Medulla oblongata (tissue), 1 donor: ENCODE measurements around the gene ACTR1A.

Source experiments
- DNase-seq: peaks from one replicate; pipeline ENCODE4 v3.0.0-alpha.2; 2015; ENCODE audit errors: extremely low spot score

The ACTR1A gene

DNA sequence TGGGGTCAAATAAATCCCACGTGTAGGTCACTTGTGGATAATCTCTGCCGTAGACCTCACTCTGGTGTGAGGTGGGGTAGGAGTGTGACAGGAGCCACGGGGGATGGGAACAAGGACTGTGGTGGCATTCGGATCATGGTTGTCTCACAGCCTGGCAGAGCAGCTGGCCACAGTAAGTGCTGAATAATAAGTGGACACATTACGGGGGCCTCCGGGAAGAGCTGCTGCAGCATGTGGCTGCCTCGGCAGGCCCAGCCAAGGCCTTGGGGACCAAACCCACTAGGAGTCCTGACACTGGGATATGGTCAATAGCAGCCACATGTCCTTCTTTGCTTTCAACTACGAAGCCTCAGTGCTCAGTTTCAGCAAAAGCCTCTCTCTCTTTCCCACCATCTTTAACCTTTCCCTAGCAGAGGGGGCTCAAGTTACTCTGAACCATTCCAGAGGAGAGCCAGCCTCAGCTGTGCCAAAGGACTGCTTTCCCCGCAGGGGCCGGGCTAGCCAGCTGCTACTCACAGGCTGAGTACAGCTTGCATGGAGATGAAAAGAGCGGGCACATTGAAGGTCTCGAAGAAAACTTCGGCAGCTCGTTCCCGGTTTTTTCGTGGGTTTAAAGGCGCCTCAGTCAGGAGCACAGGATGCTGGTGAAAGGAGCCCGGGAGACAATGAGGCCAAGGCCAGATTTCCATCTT lies 17.3 kb downstream of the ACTR1A start:
- peak; percentile 18 for DNase-seq

DNA sequence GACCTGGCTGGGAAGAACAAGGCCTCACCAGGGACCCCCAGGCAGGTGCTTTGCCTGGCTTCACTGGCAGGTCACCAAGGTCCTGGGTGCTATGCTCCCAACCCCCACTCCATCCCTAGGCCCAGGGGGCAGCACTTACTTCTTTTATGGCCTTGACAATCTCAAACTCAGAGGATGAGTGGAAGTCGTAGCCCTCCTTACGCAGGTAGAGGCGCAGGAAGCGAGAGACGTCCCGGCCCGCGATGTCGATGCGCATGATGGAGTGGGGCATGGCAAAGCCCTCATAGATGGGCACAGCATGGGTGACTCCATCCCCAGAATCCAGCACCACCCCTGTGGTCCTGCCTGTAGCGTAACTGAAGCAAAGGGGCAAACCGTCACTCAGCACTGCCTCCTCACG lies 18.5 kb downstream of the ACTR1A start:
- no peak for DNase-seq

GRCh38 chr10:102480396-102480795 lies 22.1 kb downstream of the ACTR1A start:
- no peak for DNase-seq

GRCh38 chr10:102479651-102480050 lies 22.9 kb downstream of the ACTR1A start:
- DNase-seq, result no peak

GRCh38 chr10:102476466-102477141 lies 25.9 kb downstream of the ACTR1A start:
- DNase-seq, result no peak

GRCh38 chr10:102475451-102476040 lies 27.0 kb downstream of the ACTR1A start:
- no peak for DNase-seq

DNA sequence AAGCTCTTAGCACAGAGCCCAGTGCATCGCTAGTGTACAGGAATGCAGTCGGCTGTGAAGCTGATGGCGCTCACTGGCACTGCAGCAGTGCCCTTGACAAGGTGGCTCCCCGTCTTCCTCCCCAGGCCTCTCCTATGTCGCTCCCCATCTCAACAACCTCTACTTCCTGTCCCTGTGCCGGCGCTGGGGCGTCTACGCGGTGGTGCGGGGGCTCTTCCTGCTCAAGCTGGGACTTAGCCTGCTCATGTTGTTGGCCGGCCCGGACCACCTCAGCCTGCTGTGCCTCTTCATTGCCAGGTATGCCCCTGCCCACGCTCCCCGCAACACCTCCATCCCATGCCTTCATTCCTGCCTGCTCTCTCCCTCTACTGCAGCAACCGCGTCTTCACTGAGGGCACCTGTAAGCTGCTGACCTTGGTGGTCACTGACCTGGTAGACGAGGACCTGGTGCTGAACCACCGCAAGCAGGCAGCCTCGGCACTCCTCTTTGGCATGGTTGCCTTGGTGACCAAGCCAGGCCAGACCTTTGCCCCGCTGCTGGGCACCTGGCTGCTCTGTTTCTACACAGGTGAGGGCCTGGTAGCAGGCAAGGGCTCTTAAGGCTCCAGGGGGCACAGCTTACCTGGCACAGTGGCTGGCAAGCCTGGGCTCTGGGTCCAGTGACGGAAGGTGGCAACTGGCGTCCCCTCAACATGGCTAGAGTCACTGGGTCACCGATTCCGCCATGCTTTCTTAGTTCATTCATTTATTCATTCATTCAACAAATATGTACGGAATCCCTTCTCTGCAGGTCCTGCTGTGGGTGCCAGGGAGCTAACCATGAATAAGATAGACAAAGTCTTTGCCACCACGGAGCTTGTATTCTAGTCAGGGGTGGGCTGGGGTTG lies 28.8 kb downstream of the ACTR1A start:
- DNase-seq, result no peak

GRCh38 chr10:102470579-102471546 lies 31.6 kb downstream of the ACTR1A start:
- no peak for DNase-seq

- DNase-seq, result no peak
Observed at GRCh38 chr10:102468683-102469082, 33.8 kb downstream of the ACTR1A start.

DNA sequence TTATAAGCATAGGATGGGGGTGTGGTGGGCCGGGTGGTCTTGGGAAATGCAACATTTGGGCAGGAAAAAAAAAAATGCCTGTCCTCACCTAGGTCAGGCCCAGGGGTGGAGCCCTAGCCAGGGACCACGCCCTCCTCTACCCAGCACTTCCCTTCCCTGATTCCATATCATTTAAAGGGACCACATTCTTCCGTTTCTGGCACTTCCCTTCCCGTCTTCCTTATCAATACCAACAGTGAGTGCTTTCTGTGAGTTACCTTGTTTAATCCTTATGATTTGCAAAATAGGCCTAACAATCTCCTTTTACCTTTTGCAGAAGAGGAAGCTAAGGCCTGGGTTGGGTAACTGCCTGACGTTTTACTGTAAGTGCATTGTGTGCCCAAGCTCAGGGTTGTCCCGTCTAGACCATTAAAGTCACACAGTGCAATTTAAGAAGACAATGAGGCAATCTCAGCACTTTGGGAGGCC lies 34.5 kb downstream of the ACTR1A start:
- DNase-seq, result no peak

DNA sequence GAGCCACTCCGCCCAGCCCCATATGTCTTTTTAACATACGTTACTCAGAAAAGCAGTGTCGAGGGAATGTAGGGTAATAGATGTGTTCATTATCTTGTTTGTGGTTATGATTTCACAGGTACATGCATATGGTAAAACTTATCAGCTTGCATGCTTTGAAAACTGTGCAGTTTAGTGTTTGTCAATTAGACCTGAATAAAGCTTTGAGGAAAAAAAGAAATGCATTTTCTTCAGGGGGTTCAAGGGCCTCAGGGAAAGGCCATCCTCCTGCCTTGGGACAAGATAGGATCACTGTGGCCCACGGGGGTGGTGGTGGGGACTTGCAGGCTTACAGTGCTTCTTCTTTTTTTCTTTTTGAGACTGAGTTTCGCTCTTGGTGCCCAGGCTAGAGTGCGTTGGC lies 35.2 kb downstream of the ACTR1A start:
- DNase-seq, result no peak

DNA sequence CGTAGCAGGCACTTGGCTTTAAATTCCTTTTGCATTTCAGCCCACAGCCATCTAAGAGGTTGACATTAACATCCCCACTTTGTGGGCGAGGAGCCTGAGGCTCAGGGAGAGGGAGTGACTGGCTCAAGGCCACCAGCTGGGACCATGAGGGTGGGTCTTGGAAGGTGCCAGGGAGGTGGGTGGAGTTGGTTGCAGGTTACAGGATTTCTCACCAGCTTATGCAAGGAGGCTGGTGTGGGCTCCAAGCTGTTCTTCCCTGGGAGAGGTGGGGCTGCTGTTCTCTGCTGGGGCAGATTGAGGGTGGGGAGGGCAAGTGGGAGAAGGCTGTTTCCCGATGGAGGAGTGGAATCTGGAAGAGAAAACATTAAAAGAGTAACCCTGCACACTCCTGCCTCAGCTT lies 37.0 kb downstream of the ACTR1A start:
- DNase-seq, result no peak

GRCh38 chr10:102463983-102464382 lies 38.5 kb downstream of the ACTR1A start:
- no peak for DNase-seq

GRCh38 chr10:102462512-102463054 lies 39.9 kb downstream of the ACTR1A start:
- no peak for DNase-seq

DNA sequence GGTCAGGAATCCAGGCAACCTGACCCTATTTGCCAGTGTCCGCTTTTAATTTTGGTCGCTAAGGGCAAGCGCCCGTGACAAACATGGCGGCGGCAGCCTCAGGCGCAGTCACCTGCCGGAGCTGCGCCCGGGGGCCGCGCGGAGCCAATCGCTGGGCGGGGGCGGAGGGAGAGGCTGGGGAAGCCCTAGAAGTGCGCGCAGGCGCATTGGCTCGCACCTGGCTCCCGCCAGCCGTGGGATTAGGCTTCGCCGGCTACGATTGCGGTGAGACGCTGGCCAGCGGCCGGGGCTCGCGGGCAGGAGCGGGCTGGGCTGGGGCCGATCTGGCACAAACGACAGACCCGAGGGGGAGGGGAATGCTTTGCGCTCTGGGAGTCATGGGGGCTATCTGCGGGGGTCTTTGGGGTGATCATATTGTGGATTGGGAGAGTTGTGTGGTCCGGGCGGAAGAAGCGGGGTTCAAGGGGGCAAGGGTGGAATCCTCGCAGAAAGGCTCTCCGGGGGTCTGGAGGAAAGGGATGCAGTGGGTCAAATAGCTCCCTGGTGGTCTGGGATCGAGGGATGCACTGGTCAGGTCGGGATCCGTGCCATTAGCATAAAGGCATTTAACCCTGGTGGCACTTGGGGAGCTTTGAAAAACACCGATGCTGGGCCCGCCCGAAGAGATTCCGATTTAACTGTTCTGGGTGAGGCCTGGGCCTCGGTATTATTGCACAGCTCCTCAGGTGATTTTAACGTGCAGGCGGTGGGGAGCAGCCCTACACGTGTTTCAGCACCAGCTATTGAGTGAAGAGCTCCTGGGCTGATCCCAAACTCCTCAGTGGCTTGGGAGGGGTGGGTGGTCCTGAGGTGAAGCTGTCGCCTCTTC lies 41.1 kb downstream of the ACTR1A start:
- peak; percentile 92 for DNase-seq

GRCh38 chr10:102460836-102461186 lies 41.7 kb downstream of the ACTR1A start:
- no peak for DNase-seq

GRCh38 chr10:102458656-102459055 lies 43.9 kb downstream of the ACTR1A start:
- no peak for DNase-seq

DNA sequence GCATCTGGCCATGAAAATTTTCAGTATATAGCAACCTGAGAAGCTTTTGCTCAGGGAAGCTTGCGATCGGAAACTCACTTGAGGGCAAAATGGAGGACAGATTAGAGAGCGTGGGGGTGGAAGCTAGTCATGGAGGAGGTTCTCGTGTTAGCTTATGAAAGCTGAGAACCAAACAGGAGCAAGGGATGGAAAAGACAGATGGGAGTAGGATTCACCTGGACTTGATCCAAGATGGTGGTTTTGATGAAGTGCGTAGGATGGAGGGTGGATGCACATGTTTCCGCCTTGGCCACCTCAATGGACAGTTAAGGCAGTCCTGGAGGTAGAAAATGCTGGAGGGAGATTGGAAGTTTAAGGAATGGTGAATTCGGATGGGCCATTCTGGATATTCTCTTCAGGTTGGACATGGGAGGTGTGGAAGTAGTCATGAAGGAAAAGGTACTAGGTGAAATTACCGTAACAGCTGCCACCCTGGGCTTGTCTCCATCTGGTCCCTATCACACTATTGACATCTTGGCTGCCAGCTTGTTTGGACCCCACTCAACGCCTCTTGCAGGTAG lies 44.8 kb downstream of the ACTR1A start:
- no peak for DNase-seq

- DNase-seq, result no peak
Observed at GRCh38 chr10:102455893-102456471, 46.5 kb downstream of the ACTR1A start.
